HG03039 (cell line): Measurements from ENCODE around the gene RAB7A.

ENCODE experiments used
- ATAC-seq: cut with Tn5 transposase; IDR thresholded peaks from one replicate; pipeline ENCODE4 v1.9.1; 2021; ENCODE audit warnings: mild to moderate bottlenecking, moderate library complexity; ENCODE audit not compliant: unreplicated experiment

RAB7A gene

DNA sequence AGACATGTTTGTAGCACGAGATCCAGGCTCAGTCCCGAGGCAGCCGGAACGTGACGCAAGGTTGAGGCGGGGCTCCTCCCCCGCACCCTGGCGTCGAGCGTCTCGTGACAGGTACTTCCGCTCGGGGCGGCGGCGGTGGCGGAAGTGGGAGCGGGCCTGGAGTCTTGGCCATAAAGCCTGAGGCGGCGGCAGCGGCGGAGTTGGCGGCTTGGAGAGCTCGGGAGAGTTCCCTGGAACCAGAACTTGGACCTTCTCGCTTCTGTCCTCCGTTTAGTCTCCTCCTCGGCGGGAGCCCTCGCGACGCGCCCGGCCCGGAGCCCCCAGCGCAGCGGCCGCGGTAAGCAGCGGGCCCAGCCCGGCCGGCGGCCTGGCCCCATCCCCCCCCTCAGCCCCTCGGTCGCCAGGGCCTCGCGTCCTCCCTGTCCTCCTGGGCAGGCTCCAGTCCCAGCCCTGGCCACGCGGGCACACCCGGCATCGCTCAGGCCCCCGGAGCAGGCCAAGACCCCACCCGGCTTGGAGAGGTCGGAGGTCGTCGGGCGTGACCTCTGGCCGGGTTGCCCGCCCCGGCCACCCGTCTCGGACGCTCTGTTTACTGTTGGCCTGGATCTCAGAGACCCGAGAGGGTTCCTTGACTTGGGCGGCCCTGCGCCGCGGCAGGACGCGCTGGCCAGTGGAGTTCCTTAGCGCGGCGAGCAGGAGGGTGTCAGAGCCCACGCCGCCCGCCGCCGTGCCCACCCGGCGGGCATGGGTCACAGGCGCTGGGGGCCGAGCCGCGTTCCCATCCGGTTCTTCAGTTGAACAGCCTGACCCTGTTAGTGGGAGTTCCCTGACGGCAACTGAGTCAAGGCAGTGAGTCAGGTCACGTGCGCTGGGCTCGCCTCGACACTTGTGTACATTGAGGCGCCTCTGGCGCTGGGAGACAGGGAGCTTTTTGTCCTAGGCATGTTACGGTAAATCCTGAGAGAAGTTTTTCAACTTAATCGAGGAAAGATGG is at the start of gene RAB7A:
RAB7A (plus strand) TSS at position 161 of the 994 bp plus-strand sequence. CDS start 69,185 bp downstream, outside the sequence.
- ATAC-seq, result peak; percentile 88

- ATAC-seq, result no peak
These were observed 46.6 kb upstream of the RAB7A start for GRCh38 chr3:128679338-128679737.

DNA sequence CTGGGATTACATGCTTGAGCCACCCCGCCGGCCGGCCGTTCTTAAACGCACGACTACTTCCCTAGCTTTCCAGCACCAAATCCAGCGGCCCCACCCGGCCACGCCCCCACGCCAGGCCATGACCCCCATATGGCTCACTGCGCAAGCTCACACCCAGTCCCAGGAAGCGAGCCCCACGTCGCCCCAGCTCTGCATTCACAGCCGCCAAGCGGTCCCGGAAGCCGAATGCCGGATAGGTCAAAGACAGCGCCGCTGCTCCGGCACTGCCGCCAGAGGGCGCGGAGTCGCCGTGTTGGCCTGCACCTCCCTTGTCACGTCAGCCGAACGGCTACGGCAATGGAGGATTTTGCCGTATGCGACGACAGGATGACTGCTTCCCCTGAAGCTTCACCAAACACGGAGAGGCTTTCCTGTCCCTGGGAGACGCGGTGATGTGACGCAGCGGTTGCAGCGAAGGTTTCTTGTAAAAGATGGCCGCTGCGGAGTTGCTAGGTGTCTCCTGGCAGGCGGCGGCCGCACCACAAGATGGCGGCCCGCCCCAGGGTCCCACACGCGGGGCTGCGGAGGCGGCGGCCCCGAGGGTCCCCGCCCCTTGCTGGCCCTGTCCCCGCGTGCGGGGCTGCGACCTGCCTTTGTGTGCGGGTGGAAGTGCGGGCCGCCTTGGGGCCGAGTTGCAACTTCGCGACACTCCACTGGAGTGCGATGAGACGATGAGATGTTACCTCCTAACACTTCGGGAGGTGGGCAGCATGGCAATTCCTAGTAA is 45.2 kb upstream of the RAB7A start:
- ATAC-seq, result peak; percentile 92

DNA sequence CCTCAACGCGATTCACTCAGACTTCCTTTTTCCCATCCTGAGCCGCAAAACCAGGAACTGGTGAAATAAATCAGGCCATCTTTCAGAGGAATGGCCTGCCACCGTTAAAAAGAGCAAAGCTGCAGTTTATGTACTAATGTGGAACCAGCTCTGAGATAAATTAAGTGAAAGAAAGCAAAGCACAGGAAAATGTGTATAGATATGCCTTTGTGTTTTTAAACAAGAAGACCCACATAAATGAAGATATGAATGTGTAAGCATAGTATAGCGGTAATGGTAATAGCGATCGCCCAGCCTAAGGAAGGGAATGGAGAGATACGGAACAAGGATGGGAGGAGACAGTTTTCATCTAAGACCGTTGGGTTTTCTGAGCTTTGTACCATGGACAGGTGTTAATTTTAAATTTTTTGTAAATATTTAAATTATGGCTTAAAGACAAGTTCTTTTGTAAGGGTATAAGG is 44.6 kb upstream of the RAB7A start:
- ATAC-seq, result no peak

- no peak for ATAC-seq
These were observed 42.0 kb upstream of the RAB7A start for GRCh38 chr3:128683957-128684356.

GRCh38 chr3:128684986-128685726 is 40.8 kb upstream of the RAB7A start:
- no peak for ATAC-seq

DNA sequence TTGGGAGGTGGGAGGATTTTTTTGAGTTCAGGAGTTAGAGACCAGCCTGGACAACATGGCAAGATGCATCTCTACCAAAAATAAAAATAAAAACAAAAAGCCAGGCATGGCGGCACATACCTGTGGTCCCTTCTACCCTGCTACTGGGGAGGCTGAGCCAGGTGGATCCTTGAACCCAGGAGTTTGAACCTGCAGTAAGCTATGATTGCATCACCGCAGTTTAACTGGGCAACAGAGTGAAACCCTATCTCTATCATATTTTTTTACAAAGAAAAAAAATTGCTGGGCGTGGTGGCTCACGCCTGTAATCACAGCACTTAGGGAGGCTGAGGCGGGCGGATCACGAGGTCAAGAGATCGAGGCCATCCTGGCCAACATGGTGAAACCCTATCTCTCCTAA is 39.5 kb upstream of the RAB7A start:
- no peak for ATAC-seq

DNA sequence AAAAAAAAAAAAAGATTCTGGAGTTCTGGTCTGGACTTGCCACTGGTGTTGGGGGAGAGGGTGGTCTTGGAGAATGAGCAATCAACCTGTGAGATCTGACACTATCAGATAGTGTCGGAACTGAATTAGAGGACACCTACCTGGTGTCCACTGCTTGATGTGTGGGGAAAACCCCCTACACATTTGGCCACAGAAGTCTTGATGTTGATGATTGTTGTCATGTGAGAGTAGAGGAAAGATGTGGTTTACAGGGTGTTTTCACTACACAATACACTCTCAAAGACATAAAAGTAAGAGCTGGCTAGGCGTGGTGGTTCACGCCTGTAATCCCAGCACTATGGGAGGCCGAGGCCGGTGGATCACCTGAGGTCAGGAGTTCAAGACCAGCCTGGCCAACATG is 36.9 kb upstream of the RAB7A start:
- ATAC-seq, result no peak

- no peak for ATAC-seq
These were observed 32.3 kb upstream of the RAB7A start for GRCh38 chr3:128693696-128694095.

- ATAC-seq, result no peak
These were observed 28.6 kb upstream of the RAB7A start for GRCh38 chr3:128697341-128697740.

- ATAC-seq, result no peak
These were observed 27.6 kb upstream of the RAB7A start for GRCh38 chr3:128698211-128699047.

DNA sequence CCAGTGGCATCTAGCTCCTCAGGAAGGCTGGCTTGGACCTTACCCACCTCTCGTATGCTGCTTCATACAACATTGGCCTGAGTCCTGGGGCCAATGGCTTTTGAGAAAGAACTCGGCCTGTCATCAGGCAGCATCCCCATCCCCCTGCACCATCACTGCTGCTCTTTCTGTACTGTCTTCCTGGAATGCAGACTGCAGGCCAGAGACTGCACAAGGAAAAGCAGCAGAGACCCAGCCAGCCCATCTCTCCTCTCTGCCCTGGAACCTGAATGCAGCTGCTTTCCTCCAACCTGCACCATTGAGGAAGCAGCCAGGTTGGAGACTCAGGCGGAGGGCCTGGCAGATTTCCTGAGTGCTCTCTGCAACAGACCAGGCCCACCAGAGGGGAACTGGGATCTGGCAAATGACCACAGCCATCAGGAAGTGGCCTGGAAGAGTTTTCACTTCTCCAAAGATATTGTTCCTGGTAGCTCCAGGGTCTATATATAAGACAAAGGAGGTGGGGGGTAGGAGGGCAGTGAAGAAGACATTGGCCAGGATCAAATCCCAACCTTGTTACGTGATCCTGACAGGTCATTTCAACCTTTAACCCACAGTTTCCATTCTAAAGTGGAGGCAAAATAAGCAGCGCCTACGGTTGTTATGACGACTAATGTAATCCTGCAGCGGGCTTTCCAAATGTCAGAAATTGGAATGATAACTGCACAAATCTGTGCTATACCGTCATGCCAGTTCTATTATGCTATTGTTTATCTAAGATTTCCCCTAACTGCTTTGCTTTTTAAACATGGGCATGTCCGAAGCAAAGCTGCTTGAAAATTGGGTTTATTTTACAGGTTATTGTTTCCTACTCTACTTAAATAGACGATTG is 24.4 kb upstream of the RAB7A start:
- no peak for ATAC-seq

GRCh38 chr3:128702391-128702790 is 23.6 kb upstream of the RAB7A start:
- no peak for ATAC-seq

GRCh38 chr3:128703561-128703960 is 22.4 kb upstream of the RAB7A start:
- ATAC-seq, result no peak

- ATAC-seq, result no peak
These were observed 19.8 kb upstream of the RAB7A start for GRCh38 chr3:128706086-128706615.

- ATAC-seq, result no peak
These were observed 18.0 kb upstream of the RAB7A start for GRCh38 chr3:128707928-128708494.

DNA sequence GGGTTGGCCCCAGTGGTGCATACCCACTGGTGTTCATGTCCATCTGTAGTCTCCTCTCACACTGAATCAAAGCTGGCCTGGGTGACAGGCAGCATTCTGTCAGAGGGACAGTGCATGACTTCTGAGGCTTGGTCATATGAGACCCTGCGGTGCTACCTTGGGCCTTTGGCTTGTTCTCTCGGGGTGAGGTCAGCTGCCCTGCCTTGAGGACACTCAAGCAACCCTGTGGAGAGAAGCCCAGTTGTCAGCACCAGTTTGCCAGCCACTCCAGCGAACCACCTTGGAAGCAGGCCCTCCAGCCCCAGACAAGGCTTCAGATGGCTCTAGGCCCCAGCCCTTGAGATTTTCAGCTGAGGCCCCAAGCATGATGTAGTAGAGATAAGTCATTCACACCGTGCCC is 16.9 kb upstream of the RAB7A start:
- ATAC-seq, result no peak

- no peak for ATAC-seq
These were observed 16.3 kb upstream of the RAB7A start for GRCh38 chr3:128709506-128710210.
